Hematopoietic multipotent progenitor cell treated with erythropoietin and hydrocortisone succinate and interleukin-3 and kit ligand, for 8 days (in vitro differentiated cells): ENCODE data around the gene TBCD.

ENCODE experiments used
- DNase-seq: peaks from one replicate; pipeline ENCODE4 v3.0.0-alpha.2; 2015

Gene TBCD

GRCh38 chr17:82835766-82836512 lies 84.1 kb downstream of the TBCD start:
- no peak for DNase-seq

GRCh38 chr17:82836823-82837357 lies 85.0 kb downstream of the TBCD start:
- DNase-seq, result no peak

- DNase-seq, result no peak
These were observed 85.9 kb downstream of the TBCD start for GRCh38 chr17:82837586-82838320.

GRCh38 chr17:82838386-82839063 lies 86.7 kb downstream of the TBCD start:
- DNase-seq, result no peak

- DNase-seq, result no peak
These were observed 87.9 kb downstream of the TBCD start, which contains the start of gene ZNF750 for GRCh38 chr17:82839617-82840292. TSS of gene ZNF750 (minus strand) at chr17:82840022. CDS start at chr17:82832454, 7,568 bp downstream.

GRCh38 chr17:82840431-82840831 lies 88.6 kb downstream of the TBCD start:
- DNase-seq, result no peak

- DNase-seq, result no peak
These were observed 90.2 kb downstream of the TBCD start for GRCh38 chr17:82841921-82842596.

- DNase-seq, result no peak
These were observed 92.2 kb downstream of the TBCD start for GRCh38 chr17:82843904-82844680.

- no peak for DNase-seq
These were observed 92.9 kb downstream of the TBCD start for GRCh38 chr17:82844796-82845162.

- no peak for DNase-seq
These were observed 93.4 kb downstream of the TBCD start for GRCh38 chr17:82845163-82845807.

- no peak for DNase-seq
These were observed 94.3 kb downstream of the TBCD start for GRCh38 chr17:82846061-82846691.

GRCh38 chr17:82848022-82848592 lies 96.2 kb downstream of the TBCD start:
- DNase-seq, result no peak

GRCh38 chr17:82849076-82849945 lies 97.4 kb downstream of the TBCD start:
- DNase-seq, result no peak

GRCh38 chr17:82851381-82851780 lies 99.5 kb downstream of the TBCD start:
- no peak for DNase-seq

- DNase-seq, result no peak
These were observed 102.4 kb downstream of the TBCD start for GRCh38 chr17:82854226-82854625.

- DNase-seq, result no peak
These were observed 104.5 kb downstream of the TBCD start for GRCh38 chr17:82856361-82856760.

GRCh38 chr17:82858376-82859126 lies 106.7 kb downstream of the TBCD start:
- no peak for DNase-seq
